ENCODE data around the gene RNF34.

Gene RNF34

GRCh38 chr12:121451961-121452339 lies 52.0 kb downstream of the RNF34 start:
- no peak overlapping the region for H3K4me3 ChIP-seq (ENCODE audit: low read depth, low read length)
- DNase-seq (ENCODE audit: low read depth) = no peak
- TF ChIP-seq MYC (IDR thresholded peaks at IDR 0.05; ENCODE audit: low read depth, low read length) (no peak), MAX (IDR thresholded peaks at IDR 0.05; ENCODE audit: low read depth, low read length) (no peak), CTCF (IDR thresholded peaks at IDR 0.05; ENCODE audit: low read depth, low read length) (no peak), POLR2A (IDR thresholded peaks at IDR 0.05; ENCODE audit: extremely low read depth, insufficient read length) (no peak)

GRCh38 chr12:121452340-121452984 lies 52.5 kb downstream of the RNF34 start:
- H3K4me3 ChIP-seq (ENCODE audit: low read depth, low read length) = no peak overlapping the region
- DNase-seq (ENCODE audit: low read depth) = no peak
- no peak for TF ChIP-seq CTCF (IDR thresholded peaks at IDR 0.05; ENCODE audit: low read depth, low read length)
- TF ChIP-seq POLR2A (IDR thresholded peaks at IDR 0.05; ENCODE audit: extremely low read depth, insufficient read length) = no peak
- no peak for TF ChIP-seq MAX (IDR thresholded peaks at IDR 0.05; ENCODE audit: low read depth, low read length)
- TF ChIP-seq MYC (IDR thresholded peaks at IDR 0.05; ENCODE audit: low read depth, low read length) = no peak

GRCh38 chr12:121452985-121453360 lies 53.1 kb downstream of the RNF34 start:
- H3K4me3 ChIP-seq (ENCODE audit: low read depth, low read length) = no peak overlapping the region
- no peak for DNase-seq (ENCODE audit: low read depth)
- TF ChIP-seq POLR2A (IDR thresholded peaks at IDR 0.05; ENCODE audit: extremely low read depth, insufficient read length) = no peak
- no peak for TF ChIP-seq CTCF (IDR thresholded peaks at IDR 0.05; ENCODE audit: low read depth, low read length)
- no peak for TF ChIP-seq MAX (IDR thresholded peaks at IDR 0.05; ENCODE audit: low read depth, low read length)
- no peak for TF ChIP-seq MYC (IDR thresholded peaks at IDR 0.05; ENCODE audit: low read depth, low read length)

GRCh38 chr12:121453629-121454028 lies 53.7 kb downstream of the RNF34 start:
- TF ChIP-seq POLR2A (IDR thresholded peaks at IDR 0.05; ENCODE audit: extremely low read depth, insufficient read length) (no peak), CTCF (IDR thresholded peaks at IDR 0.05; ENCODE audit: low read depth, low read length) (no peak), MYC (IDR thresholded peaks at IDR 0.05; ENCODE audit: low read depth, low read length) (no peak), MAX (IDR thresholded peaks at IDR 0.05; ENCODE audit: low read depth, low read length) (no peak)
- no peak for DNase-seq (ENCODE audit: low read depth)
- no peak overlapping the region for H3K4me3 ChIP-seq (ENCODE audit: low read depth, low read length)

- DNase-seq (ENCODE audit: low read depth) = no peak
- no peak overlapping the region for H3K4me3 ChIP-seq (ENCODE audit: low read depth, low read length)
- TF ChIP-seq POLR2A (IDR thresholded peaks at IDR 0.05; ENCODE audit: extremely low read depth, insufficient read length) = no peak
- no peak for TF ChIP-seq MYC (IDR thresholded peaks at IDR 0.05; ENCODE audit: low read depth, low read length)
- TF ChIP-seq MAX (IDR thresholded peaks at IDR 0.05; ENCODE audit: low read depth, low read length) = no peak
- no peak for TF ChIP-seq CTCF (IDR thresholded peaks at IDR 0.05; ENCODE audit: low read depth, low read length)
Measured at GRCh38 chr12:121454921-121455320, 55.0 kb downstream of the RNF34 start.
